HG03108 (cell line): ENCODE data around the gene NSUN6.
"Not testable (repeated sequence)": the region's sequence is repeated elsewhere in the genome, so short reads cannot be mapped to it uniquely, and the experiment has no call there.

Source experiments
- ATAC-seq: cut with Tn5 transposase; IDR thresholded peaks from one replicate; pipeline ENCODE4 v1.9.1; 2021; ENCODE audit warnings: moderate library complexity; ENCODE audit not compliant: unreplicated experiment

The NSUN6 gene

DNA sequence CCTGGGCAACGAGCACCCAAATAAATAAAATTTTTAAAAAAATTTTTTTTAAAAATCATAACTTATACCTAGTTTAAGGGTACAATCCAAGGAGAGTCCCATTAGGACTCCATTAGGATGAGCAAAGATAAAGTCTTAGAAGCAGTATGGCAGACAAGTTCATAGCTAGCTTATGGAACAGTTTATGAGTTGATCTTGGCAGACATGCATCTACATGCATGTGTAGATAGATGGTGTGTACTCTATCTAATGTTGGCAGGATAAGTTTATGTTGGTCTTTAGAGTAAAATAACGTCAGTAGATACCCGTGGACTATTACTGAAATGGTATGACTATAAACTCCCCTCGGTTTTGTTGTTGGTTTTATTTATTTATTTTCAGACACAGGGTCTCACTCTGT, 40.2 kb downstream of the NSUN6 start:
- no peak for ATAC-seq

DNA sequence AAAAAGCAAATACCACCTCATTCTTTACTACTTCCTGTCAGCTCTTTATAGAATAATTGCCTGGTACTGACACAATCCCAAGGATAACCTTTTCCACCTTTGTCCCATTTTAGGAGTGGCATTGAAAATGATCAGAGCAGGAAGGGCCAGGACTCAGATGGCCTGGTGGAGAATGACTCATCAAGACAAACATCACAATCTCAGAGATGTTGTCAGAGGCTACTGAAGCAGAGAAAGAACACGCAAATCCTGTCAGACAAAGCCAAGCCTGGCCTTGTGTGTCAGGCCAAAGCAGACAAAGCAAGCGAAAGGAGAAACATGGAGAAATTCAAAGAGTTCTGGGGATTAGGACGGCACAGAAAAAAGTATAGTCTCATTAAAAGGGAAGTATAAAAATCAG, 40.9 kb downstream of the NSUN6 start:
- no peak for ATAC-seq

DNA sequence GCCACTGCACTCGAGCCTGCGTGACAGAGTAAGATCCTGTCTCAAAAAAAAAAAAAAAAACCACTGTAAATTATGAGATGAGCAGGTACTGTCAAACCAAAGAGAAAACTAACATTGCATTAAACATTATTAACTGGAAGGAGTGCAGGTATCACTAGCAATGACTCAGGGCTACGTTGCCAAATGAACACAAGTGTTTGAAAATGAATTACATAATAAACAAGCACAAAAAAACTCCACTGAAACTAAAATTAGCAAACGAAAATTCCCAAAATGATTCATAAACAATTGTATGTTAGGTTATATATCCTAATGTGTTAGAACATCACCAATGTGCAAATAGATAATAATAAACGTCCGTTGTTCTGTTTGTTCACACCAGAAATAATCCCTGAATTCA, 42.8 kb downstream of the NSUN6 start:
- ATAC-seq = no peak

DNA sequence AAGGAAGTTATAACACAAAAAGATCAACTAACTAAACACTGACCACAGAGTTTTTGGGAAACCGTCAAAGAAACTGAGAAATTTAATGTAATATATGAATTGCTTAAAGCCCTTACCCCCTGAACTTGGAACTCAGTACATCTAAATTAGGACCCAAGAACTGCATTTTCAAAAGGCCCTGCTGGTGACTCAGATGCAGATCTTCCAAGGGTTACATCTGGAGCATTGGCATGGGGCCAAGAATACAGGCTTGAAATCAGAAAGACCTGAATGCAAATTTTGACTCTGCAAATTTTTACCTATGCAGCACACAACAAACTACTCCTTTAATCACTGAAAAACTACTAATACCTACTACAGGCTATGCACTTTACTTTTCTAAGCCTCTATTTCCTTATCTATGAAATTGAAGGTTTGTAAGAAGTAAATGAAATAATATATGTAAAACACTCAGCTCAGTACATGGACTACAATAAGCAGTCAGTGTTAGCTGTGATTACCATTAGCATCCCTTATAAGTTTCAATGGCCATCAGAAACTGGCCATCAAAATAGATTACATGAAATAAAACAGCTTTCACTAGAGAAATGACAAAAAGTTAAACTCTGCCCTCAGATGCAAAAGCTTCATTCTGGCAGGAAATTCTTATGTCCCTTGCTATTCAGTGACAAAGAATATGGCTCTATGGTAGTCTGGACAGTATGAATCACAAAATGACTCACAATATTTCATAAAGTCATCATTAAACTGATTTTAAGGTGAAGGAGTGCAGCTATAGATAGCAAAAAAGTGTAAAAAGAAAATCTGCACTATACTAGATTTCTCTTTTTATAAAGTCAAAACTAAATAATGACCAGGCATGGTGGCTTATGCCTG, 43.6 kb downstream of the NSUN6 start:
- no peak for ATAC-seq

DNA sequence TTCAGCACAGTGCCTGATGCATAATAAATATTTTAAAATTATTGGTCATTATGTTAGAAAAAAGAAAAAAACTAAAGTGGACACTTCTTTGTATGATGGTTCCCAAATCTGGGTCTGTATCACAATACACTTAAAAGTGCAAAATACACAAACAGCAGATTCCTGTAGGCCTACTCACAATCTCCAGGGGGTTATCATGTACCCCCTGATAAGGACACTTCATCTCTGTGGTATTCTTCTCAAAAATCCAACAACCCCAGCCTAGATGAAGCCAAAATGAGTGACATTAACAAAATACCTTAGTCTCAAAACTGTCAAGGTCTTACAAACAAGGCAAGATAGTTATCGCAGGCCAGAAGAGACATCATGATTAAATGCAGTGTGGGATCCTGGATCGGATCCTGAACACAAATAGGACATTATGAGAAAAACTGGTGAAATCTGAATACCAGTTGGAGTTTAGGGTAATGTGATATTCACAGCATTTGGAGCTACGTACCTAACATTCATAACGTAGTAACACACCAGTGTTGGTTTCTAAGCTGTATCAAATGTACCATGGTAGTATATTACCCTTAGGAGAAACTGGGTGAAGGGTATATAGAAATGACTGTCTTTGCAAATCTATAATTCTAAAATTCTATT, 45.2 kb downstream of the NSUN6 start:
- ATAC-seq = no peak

DNA sequence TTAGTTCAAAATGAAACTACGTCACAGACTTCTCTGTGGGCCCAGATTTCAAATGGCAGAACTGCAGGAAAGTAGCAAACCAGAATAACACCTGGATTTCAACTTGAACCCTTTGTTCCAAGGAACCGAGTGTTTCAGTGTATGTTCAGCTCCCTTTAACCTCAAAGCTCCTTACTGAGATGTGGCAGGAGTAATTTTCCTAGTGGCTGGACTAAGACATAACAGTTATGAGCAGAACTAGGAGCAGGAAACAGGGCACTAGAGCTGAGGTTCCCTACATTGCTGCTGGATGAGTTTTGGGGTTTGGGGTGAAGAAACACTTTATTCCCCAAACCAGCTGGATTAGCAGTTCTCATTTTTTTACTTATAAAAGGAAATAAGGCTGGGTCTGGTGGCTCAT, 50.1 kb downstream of the NSUN6 start:
- no peak for ATAC-seq

DNA sequence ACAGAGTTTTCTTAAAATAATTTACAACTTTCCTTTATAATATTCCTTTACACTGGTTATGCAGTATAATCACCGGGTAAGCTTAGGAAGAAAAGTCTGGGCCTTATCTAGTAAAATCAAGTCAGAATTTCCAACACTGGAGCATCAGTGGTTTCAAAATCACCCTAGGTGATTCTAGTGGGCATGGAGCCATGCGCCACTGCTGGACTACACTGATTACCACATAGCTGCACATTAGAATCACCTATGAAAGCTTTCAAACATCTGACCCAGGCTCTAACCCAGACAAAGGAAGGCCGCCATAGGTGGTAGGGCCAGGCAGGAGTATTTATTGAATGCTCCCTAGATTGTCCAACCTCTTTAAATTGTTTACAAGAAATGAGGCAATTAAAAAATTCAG, 52.0 kb downstream of the NSUN6 start:
- ATAC-seq = no peak

DNA sequence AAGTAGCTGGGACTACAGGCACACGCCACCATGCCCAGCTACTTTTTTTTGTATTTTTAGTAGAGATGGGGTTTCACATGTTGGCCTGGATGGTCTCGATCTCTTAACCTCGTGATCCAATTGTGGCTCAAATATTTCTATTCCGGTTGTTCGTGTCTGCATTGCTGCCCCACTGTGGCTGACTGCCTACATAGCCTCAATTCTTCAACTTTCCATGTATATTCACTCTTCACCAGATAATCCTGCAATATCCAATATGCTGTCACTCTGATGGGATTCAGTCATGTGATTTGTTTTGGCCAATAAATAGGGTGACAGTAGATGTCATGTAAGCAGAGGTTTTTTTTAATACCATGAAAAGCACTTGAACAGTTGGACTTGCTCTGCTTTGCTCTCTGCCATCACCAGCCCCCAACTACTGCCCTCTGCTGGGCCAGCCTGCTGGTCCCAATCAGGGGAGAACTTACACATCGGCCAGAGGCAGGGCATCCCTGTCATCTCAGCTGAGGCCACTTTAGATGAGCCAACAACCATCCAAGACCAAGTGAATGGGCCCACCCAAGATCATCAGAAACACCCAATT, 56.7 kb downstream of the NSUN6 start:
- no peak for ATAC-seq

DNA sequence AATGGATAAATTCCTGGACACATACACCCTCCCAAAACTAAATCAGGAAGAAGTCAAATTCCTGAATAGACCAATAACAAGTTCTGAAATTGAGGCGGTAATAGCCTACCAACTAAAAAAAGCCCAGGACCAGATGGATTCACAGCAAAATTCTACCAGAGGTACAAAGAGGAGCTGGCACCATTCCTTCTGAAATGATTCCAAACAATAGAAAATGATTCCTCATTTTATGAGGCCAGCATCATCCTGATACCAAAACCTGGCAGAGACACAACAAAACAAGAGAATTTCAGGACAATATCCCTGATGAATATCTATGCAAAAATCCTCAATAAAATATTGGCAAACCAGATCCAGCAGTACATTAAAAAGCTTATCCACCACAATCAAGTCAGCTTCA, 60.2 kb downstream of the NSUN6 start:
- ATAC-seq = not testable (repeated sequence)

DNA sequence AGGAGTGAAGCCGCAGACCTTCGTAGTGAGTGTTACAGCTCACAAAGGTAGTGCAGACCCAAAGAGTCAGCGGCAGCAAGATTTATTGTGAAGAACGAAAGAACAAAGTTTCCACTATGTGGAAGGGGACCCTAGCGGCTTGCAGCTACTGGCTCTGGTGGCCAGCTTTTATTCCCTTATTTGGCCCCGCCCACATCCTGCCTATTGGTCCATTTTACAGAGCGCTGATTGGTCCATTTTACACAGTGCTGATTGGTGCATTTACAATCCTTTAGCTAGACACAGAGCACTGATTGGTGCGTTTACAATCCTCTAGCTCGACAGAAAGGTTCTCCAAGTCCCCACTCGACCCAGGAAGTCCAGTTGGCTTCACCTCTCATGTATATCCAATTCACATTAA, 64.8 kb downstream of the NSUN6 start:
- not testable (repeated sequence) for ATAC-seq

DNA sequence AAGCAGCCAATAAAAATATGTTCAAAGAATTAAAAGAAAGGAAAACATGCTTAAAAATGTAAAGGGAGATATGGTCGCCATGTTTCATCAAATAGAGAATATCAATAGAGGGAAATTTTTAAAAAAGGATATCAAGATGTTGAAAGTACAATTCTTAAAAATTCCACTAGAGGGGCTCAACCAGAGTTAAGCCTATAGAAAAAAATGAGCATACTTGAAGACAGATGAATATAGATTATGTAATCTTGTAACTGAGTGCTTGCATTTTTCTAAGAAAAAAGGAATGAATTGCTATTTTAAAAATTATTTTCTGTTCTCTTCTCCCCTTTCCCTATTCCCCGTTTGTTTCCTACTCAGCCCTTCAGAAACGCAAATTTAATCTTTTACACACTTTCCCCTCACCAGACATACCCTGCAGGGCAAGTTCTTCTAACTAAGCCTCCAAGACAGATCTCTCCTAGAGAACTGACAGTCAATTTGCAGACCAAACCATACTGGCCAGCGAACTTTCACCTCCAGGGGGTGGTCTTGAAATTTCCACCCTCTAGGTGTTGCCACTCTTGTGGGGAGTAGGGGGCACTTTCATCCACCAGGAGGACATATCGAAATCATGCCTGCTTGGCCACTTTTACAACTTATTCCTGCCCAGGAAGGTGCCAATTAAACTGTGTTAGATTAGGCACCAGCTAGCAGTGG, 67.7 kb downstream of the NSUN6 start:
- no peak for ATAC-seq

DNA sequence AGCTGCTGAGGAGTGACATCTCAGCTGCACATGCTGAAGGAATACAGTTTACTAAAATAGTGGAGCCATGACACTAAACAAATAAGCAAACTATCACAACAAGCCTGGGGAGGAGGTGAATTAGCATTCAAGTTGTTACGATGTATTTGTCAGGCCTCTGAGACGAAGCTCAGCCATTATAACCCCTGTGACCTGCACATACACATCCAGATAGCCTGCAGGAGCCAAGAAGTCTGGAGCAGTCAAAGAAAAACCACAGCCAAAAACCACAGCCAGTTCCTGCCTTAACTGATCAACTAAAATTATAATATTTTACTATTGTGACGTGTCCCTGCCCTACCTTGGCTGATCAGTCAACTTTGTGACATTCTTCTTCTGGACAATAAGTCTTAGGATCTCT, 68.6 kb downstream of the NSUN6 start:
- ATAC-seq = no peak

DNA sequence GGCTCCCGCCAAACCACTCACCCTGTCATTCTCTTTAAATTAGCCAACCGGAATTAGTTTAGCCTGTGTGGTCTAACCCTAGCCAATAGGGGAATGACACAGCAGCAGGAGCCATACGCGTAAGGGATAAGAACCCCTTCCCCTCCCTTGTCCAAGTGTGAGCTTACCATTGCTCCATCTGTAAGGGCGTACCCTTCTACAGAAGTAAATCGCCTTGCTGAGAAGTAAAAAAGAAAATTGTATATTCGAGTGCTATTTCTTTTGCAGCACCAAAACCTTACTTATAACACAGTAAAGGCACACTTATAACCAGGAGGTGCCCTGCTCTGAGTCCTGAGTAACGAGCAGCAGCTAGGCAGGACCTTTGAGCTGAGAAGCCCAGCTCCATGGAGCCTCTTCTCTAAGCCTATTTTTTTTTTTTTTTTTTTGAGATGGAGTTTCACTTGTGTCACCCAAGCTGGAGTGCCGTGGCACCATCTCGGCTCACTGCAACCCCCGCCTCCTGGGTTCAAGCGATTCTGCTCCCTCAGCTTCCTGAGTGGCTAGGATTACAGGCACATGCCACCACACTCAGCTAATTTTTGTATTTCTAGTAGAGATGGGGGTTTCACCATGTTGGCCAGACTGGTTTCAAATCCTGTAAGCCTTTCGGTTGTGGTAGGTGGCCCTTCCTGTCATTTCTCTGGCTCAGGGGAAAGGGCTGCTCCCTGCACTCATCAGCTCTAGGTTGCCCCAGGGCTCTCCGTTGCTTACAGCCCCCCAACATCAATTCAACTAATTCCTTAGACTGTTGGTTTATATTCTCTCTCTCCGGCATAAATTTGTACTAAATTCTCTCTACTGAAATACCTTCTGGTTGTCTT, 73.3 kb downstream of the NSUN6 start:
- no peak for ATAC-seq

DNA sequence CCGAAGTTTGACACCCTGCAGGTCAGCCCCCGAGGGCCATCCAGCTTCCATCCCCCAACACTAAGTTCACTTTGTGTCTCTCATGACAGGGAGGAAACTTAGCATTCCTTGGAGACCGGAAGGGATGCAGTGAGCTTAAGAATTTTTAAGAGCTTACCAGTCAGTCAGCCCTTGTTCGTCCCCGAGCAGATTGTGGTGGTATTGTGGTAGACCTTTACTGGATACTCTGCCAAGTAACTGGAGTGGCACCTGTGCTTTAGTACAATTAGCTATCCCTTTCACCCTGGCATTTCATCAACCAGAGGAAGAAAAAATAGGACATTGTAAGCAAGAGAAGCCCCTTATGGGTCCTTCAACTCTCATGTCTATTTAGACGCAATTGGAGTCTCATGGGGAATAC, 74.8 kb downstream of the NSUN6 start:
- no peak for ATAC-seq

DNA sequence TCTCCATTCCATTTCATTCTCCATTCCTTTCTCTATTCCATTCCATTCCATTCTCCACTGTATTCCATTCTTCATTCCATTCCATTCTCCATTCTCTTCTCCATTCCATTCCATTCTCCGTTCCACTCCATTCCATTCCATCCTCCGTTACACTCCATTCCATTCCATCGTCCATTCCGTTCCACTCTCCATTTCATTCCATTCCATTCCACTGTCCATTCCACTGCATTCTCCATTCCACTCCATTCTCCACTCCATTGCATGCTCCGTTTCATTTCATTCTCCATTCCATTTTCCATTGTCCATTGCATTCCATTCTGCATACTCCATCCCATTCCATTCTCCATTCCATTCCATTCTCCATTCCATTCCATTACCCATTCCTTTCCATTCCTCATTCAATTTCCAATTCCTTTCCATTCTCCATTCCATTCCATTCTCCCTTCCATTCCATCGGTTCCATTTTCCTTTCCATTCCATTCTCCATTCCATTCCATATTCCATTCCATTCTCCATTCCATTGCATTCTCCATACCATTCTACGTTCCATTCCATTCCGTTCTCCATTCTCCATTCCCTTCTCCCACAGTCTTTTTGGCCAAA, 78.3 kb downstream of the NSUN6 start:
- ATAC-seq = no peak

DNA sequence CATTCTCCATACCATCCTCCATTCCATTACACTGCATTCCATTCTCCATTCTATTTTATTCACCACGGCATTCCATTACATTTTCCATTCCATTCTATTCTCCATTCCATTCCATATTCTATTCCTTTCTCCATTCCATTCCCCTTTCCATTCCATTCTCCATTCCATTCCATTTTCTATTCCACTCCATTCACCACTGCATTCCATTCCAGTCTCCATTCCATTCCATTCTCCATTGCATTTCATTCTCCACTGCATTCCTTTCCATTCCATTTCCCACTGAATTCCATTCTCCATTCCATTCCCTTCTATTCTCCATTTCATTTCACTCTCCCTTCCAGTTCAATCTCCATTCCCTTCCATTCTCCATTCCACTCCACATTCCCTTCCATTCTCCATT, 79.6 kb downstream of the NSUN6 start:
- ATAC-seq = no peak

DNA sequence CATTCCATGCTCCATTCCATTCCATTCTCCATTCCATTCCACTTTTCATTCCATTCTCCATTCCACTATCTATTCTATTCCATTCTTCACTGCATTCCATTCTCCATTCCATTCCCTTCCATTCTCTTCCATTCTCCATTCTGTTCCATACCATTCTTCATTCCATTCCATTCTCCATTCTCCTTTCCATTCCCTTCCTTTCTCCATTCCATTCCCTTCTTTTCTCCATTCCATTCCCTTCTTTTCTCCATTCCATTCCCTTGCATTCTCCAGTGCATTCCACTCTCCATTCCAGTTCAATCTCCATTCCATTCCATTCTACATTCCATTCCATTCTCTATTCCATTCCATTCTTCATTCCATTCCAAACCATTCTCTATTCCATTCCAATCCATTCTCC, 80.3 kb downstream of the NSUN6 start:
- no peak for ATAC-seq

DNA sequence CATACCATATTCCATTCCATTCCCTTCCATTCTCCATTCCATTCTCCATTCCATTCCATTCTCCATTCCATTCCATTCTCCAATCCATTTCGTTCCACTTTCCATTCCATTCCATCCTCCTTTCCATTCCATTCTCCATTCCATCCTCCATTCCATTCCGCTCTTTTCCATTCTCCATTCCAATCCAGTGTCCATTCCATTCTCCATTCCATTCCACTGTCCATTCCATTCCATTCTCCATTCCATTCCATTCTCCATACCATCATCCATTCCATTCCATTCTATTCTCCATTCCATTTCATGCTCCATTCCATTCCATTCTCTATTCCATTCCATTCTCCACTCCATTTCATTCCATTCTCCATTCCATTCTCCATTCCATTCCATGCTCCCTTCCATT, 81.0 kb downstream of the NSUN6 start:
- not testable (repeated sequence) for ATAC-seq

DNA sequence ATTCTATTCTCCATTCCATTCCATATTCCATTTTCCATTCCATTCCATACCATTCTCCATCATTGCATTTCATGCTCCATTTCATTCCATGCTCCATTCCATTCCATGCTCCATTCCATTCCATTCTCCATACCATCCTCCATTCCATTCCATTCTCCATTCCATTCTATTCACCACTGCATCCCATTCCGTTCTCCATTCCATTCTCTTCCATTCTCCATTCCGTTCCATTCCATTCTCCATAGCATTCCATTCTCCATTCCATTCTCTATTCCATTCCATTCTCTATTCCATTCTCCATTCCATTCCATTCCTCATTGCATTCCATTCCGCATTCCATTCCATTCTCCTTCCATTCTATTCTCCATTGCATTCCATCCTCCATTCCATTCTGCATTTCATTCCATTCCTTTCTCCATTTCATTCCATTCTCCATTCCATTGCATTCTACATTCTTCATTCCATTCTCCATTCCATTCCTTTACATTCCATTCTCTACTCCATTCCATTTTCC, 84.0 kb downstream of the NSUN6 start:
- no peak for ATAC-seq

DNA sequence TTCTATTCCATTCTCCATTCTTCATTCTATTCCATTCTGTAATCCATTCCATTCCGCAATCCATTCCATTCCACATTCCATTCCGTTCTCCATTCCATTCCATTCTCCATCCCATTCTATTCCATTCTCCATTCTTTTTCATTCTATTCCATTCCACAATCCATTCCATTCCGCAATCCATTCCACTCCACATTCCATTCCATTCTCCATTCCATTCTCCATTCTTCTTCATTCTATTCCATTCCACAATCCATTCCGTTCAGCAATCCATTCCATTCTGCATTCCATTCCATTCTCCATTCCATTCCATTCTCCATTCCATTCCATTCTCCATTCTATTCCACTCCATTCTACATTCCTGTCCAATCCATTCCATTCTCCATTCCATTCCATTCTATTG, 85.2 kb downstream of the NSUN6 start:
- no peak for ATAC-seq
